Measurements from ENCODE around the gene SLC29A3. TPM values are rescaled to one million over a fixed set of nuclear protein-coding genes. Genes with fewer than 3 reads are reported as not detected.

SLC29A3 gene
- total and polyA plus RNA-seq, 2 of the 8 experiments (the other 6 are each of a cell fraction or from before 2014, with no cell fraction given): 14.0 to 24.6 TPM

- TF ChIP-seq CHD7 (IDR thresholded peaks at IDR 0.05; ENCODE audit: insufficient replicate concordance, low read length): no peak
- no peak for TF ChIP-seq CEBPB (IDR thresholded peaks at IDR 0.05; ENCODE audit: low read depth, low read length)
- TF ChIP-seq HDAC2 (IDR thresholded peaks at IDR 0.05; ENCODE audit: borderline replicate concordance in 1 of 2, low read depth in 2 of 2, low read length in 2 of 2): no peak
- no peak for TF ChIP-seq TBP (IDR thresholded peaks at IDR 0.05; ENCODE audit: low read depth, low read length)
- TF ChIP-seq ASH2L (IDR thresholded peaks at IDR 0.05; ENCODE audit: low read length): no peak
- TF ChIP-seq TAF7 (optimal IDR thresholded peaks at IDR 0.05; ENCODE audit: borderline replicate concordance, low read depth, low read length): no peak
- no peak for TF ChIP-seq RAD21 (IDR thresholded peaks at IDR 0.05 in 1 of 2, conservative IDR thresholded peaks at IDR 0.05 in 1 of 2; ENCODE audit: low read depth in 2 of 2, low read length in 2 of 2)
- no peak for TF ChIP-seq ATF2 (IDR thresholded peaks at IDR 0.05; ENCODE audit: low read length)
- TF ChIP-seq HDAC6 (IDR thresholded peaks at IDR 0.05; ENCODE audit: low read depth, low read length): no peak
- TF ChIP-seq CHD1 (IDR thresholded peaks at IDR 0.05; ENCODE audit: low read depth, low read length): no peak
Measured at GRCh38 chr10:71343392-71343773, 24.3 kb downstream of the SLC29A3 start (continued).

Data from H1 (cell line).